GM12874 (cell line): ENCODE results near the gene GRK5.

Experiments
- TF ChIP-seq, protein P1 (sequence below): IDR thresholded peaks from 2 replicates; pipeline ENCODE4 v1.5.1; 2011; ENCODE audit warnings: low read depth, mild to moderate bottlenecking, control low read depth, low read length, moderate library complexity; ENCODE audit not compliant: insufficient read depth

The GRK5 gene

DNA sequence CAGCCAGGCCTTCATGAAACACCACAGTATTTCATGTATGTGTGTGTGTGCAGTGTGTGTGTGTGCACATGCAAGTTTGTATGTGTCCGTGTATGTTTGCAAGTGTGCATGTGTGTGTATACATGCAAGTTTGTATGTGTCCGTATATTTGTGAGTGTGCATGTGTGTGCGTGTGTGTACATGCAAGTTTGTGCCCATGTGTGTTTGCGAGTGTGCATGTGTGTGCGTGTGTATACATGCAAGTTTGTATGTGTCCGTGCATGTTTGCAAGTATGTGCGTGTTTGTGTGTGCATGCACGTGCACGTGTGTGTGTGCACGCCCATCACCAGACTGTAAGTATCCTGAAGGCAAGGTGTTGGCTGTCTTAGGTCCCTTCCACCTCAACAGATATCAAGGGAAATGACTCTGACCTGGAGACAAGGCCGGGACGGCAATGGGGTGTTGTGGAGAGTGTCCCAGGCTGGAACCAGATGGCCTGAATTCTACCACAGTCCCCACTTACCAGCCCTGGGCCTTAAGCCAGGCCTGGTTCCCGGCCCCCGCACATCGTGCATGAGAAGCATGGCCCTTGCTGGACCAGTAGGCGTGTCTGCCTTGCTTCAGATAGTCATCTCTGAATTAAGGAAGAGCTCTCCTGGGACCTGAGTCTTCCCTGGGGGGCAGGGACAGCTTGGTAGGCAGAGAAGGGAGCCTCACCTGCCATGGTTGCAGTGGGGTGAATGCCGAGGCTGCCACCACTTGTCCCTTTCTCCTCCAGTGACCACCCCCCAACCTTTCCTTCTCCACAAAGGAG lies 140.0 kb downstream of the GRK5 start:
- TF ChIP-seq, protein P1, sequence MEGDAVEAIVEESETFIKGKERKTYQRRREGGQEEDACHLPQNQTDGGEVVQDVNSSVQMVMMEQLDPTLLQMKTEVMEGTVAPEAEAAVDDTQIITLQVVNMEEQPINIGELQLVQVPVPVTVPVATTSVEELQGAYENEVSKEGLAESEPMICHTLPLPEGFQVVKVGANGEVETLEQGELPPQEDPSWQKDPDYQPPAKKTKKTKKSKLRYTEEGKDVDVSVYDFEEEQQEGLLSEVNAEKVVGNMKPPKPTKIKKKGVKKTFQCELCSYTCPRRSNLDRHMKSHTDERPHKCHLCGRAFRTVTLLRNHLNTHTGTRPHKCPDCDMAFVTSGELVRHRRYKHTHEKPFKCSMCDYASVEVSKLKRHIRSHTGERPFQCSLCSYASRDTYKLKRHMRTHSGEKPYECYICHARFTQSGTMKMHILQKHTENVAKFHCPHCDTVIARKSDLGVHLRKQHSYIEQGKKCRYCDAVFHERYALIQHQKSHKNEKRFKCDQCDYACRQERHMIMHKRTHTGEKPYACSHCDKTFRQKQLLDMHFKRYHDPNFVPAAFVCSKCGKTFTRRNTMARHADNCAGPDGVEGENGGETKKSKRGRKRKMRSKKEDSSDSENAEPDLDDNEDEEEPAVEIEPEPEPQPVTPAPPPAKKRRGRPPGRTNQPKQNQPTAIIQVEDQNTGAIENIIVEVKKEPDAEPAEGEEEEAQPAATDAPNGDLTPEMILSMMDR = no peak

DNA sequence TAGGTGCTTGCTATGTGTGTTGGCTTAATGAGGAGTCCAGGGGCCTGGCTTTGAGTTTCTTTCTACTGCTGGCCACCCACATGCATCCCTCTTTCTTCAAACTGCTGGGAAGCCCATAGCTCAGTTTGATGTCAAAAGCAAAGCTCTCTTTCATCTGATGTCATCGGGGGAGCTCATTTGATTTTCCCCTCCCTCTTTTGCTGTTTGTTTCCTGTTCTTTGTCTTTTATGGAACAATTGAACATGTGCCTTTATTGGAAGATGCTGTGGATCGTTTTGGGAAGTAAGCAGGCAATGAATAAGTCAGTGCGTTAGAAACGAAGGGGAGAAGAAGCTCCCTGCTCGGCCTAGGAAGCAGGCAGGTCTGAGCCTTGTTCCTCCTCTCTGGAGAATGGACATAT lies 140.7 kb downstream of the GRK5 start:
- TF ChIP-seq, protein P1 = no peak

DNA sequence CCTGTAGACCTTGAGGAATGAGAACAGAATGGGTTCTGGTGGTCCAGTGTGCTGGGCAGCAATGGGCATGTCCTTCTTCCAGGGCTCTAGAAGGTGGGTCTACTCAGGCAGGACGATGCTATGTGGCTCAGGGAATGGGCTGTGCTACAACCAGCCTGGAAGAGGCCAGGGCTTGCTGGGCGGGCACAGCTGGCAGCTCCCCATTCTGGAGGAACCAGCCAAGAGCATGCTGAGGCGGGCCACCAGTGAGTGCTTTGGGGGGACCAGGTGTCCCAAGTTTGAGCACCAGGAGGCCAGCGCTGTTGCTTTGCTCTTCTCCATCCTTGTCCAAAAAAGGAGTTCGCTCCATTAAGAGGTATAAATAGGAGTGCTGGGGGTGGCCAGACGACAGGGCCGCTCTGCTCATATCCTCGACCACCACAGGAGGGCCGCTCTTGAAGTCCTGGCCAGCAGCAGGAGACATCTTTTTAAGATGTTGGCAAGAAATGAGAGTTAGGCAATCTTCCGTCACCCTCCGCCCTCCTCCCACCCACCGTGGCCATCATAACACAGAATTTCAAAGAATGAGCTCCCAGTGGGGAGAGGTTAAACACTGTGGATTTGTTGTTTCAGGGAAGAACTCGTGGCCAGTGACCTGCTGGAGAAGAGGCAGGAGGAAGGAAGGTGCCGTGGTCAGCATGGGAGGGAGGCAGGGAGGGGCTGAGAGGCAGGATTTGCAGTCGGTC lies 141.3 kb downstream of the GRK5 start:
- TF ChIP-seq, protein P1 = no peak

DNA sequence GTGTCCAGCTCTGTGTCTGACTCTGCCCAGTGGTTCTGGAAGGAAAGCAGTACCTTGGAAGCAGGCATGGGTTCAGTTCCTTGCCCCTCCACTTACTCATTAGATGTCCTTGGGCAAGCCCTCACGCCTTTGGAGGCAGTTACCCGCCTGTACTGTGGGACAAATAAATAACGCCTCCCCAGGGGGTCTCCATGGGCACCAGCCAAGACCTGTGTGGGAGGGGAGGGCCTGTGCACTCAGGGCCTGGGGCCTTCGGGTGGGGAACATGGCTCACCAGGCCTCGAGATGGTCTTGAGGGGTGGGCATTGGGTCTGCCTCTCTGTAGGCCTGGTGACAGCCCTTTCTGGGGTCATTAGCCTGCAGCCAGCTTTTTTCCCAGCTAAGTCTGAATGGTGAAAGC lies 142.0 kb downstream of the GRK5 start:
- TF ChIP-seq, protein P1 = no peak

DNA sequence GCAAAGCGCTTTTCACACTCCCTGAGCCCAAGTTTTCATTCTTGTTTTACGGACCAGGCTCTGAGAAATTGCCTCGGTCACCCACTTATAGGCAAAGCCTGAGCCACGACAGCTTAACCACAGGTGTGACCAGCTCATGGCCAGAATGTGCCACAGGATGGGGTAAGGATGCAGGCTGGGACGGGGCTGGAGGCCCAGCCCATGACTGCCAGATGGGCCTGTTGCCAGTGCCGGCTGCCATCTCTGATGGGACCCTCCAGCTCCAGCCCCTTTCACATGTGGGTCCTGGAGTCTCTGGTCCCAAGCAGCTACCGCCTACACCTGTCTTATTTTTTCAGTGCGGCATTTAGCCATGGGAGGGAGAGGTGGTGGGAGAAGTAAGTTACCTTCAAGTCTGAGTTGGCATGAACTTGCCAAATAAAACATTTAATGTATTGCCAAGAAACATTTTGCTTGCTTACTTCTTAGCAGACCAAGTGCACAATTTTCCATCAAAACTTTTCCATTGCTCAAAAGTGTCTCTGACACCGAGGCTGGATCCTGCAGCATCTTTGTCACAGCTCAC lies 142.6 kb downstream of the GRK5 start:
- TF ChIP-seq, protein P1 = no peak

DNA sequence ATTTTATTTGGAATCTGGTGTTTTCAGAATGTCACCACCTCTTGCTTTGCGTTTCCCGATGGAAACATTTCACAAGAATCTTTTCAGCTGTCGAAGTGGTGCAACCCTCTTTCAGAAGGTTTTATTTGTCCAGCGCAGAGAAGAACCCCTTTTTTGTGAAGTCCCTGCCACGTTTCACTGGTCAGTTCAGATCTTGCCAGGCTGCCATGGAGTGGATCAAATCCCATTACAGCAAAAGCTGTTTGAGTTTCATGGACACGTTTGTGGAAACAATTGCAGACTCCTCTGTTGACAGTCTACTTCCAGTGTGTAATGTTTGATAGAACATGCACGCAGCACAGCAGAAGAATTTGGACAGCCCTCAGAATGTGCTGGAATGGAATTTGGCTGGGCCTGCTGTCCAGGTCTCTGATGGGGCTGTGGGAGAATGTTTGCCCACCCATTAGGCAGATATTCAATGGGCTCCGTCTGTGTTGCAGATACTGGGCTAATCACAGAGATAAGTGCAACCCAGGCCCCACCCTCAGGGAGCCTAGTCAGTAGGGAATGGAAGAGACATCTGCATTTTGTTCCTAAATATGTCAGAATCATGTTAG lies 143.2 kb downstream of the GRK5 start:
- TF ChIP-seq, protein P1 = no peak

DNA sequence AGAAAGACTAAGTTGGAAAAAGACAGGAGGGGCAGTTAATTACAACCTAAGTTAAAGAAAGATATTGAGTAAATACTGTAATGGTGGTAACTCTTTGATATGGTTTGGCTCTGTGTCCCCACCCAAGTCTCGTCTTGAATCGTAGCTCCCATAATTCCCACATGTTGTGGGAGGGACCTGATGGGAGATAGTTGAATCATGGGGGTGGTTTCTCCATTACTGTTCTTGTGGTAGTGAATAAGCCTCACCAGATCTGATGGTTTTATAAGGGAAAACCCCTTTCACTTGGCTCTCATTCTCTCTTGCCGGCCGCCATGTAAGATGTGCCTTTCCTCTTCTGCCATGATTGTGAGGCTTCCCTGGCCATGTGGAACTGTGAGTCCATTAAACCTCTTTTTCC lies 143.8 kb downstream of the GRK5 start:
- TF ChIP-seq, protein P1 = no peak
